Stimulated activated CD8-positive, alpha-beta memory T cell treated with anti-CD3 and anti-CD28 coated beads, Interleukin-15, amount 100 ng/mL, for 48 hours (primary cell): ENCODE data around the gene THEMIS2.
A peak's percentile ranks its signal among the peaks of the same experiment; 100 is the strongest.
"Not testable (repeated sequence)": the region's sequence is repeated elsewhere in the genome, so short reads cannot be mapped to it uniquely, and the experiment has no call there.

ENCODE experiments used
- DNase-seq, 2 donors: peaks; one replicate each; pipeline ENCODE4 v3.0.0-alpha.2; 2020; ENCODE audit warnings: low read depth in 2 of 2

Gene THEMIS2

DNA sequence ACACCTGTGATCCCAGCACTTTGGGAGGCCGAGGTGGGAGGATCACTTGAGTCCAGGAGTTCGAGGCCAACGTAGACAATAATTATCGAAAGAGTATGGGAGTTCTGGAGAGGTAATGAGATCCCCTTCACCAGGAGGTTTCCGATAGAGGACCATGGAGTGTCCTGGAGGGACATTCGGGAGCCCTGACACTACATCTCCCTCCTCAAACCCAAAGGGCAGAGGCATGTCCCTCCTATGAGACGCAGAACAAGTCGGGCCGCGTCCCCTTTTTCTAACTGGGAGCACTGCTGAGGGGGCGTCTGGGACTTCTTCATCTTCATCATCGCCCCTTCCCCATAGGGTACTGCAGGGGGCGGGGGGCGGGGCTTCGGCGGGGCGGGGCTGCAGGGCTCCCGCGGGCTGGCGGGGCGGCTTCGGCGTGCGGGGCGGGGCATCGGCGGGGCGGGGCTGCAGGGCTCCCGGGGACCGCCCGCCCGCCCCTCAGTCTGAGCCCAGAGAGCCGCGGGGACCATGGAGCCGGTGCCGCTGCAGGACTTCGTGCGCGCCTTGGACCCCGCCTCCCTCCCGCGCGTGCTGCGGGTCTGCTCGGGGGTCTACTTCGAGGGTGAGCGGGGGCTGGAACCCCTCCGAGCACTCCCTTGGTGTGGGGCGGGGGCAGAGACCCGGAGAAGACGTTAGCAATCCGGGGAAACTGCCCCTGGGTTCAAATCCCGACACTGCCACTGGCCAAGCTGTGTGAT is at the start of gene THEMIS2:
Gene THEMIS2, plus strand, starts transcription at position 486 of the 743 bp plus-strand sequence. Its CDS starts 28 bp downstream, at position 514.
- DNase-seq, result peak; percentile 67 to 71

GRCh38 chr1:27823784-27824183 is 48.6 kb upstream of the THEMIS2 start:
- DNase-seq, result no peak

- no peak for DNase-seq
Observed at GRCh38 chr1:27824411-27824810, 47.9 kb upstream of the THEMIS2 start.

DNA sequence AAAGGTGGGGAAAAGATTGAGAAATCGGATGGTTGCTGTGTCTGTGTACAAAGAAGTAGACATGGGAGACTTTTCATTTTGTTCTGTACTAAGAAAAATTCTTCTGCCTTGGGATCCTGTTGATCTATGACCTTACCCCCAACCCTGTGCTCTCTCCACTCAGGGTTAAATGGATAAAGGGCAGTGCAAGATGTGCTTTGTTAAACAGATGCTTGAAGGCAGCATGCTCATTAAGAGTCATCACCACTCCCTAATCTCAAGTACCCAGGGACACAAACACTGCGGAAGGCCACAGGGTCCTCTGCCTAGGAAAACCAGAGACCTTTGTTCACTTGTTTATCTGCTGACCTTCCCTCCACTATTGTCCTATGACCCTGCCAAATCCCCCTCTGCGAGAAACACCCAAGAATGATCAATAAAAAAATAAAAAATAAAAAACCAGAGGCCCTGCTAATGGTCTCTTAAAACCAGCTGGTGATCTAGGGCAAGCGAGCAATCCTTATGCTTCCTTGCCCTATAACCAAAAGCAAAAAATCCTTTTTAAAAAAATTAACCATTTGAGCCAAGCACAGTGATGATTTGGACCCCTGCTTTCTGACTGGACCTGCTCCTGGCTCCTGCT is 42.9 kb upstream of the THEMIS2 start:
- DNase-seq, result not testable (repeated sequence)

DNA sequence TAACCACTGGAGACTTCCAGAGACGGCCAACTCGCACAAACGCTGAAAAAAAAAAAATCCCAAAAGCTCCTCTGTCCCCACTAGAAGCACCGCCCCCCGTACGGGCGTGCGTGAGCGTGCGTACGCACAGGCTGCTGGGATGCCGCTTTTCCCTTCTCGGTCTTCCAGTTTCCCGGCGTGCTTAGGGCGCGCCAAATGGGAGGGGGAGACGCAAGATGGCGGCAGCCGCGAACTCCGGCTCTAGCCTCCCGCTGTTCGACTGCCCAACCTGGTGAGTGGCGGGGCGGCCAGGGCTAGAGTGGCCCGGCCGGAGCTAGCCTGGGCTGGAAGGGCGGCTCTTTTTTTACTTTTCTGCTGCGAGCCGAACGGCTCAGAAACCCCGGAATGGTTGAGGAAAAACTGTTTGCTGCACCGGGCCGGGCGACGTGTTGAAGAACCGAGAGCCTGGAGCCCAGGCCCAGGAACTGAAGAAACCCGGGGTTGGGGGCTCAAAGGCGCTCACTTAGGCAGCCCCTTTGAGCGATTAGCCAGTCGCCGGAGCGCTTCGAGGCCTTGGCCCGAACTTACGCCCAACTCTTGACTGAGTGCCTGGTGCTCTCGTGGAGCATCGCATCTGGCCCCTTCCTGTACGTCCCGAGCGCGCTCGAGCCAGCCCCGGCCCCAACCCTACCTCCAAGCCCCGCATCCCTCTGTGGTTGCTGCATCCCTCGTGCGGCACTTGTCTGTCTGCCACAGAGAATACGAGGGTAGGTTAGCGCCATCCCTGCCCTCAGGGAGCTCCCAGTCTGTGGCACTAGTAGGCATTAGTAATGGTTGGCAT is 41.5 kb upstream of the THEMIS2 start, which contains the start of gene PPP1R8:
Gene PPP1R8, plus strand, starts transcription at position 162 of the 820 bp plus-strand sequence. Its CDS starts 54 bp downstream, at position 216.
- DNase-seq, result peak; percentile 87 to 91

DNA sequence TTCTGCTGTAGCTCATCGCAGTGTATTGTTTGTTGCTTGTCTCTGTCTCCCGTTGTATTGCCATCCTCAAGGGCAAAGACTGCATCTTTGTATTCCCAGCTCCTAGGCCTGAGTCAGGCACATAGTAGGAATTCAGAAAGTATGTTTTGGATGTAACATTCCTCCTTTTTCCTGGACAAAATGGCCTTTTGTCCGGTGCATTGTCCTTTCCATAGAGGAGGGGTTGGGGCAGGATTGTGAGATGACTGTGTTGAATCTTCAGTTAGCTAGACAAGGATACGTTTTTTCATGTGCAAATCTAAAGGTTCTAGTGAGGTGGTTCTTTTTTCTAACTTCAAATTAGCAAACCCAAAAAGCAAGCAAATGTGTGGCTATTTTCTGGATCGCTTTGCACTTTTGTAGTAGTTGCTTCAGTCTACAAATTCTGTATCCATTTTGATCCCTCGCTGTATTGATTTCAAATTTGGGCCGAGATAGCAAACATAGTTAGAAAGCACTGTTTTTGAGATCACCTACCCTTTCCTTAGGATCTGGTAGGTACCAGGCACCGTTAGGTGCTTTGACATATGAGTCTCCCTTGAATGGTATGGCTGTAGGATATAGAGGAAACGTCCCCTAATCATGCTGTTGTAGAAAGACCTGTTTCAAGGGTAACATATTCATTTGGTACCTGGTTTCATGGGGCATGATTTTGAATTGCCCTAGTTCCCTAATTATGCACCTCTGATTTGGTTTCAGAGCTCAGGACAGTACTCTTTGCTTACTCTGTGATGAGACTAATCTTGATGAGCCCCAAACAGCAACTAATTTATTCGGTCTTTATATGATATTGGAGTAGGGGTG is 40.6 kb upstream of the THEMIS2 start:
- no peak for DNase-seq

GRCh38 chr1:27832762-27833161 is 39.6 kb upstream of the THEMIS2 start:
- no peak for DNase-seq

DNA sequence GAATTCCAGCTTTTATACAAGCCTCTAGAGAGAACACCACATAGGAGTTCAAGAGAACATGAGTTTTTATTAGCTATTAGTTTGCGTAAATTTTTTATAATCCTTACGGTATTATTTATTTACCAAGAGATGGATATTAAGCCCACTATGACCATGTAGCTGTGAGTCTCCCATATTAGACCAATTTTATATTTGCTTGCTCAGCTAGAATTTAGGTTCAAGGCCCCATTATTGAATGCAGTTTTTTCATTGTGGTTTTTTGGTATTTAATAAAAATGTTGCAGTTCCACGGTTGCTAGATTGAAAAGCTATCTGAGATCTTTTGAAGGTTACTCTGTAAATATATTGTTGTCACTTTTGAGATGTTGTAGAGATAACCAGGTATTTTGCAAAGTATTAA is 38.9 kb upstream of the THEMIS2 start:
- DNase-seq, result no peak

GRCh38 chr1:27835046-27835445 is 37.3 kb upstream of the THEMIS2 start:
- no peak for DNase-seq

DNA sequence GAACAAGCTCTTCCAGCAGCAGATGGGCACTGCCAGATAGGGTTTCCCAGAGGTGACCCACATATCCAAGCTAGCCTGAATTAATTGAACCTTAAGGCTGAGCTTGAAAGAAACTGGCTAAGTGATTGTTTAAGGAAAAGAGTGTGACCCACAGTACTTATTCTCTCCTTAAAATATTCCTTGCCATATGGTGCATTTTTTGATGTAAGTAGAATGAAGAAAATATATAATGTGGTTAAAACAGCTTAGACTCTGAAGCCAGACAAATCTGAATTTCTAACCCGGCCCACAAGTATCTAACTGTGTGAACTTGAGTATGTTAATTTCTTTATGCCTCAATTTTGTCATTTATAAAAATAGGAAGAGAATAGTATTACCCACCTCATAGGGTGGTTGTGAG is 36.8 kb upstream of the THEMIS2 start:
- no peak for DNase-seq

GRCh38 chr1:27849951-27850350 is 22.4 kb upstream of the THEMIS2 start:
- no peak for DNase-seq

GRCh38 chr1:27855085-27855484 is 17.3 kb upstream of the THEMIS2 start:
- DNase-seq, result no peak

- DNase-seq, result no peak
Observed at GRCh38 chr1:27856561-27857343, 15.6 kb upstream of the THEMIS2 start.

DNA sequence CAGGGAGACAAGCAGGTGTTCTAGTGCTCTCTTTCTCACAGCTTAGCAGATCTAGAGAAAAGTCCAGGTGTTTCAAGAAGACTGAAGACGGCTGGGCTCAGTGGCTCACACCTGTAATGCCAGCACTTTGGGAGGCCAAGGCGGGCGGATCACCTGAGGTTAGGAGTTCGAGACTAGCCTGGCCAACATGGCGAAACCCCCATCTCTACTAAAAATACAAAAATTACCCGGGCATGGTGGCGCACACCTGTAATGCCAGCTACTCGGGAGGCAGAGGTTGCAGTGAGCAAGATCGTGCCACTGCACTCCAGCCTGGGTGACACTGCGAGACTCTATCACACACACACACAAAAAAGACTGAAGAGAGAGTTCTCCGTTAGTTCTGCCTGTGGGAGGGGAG is 14.8 kb upstream of the THEMIS2 start:
- DNase-seq, result not testable (repeated sequence)

DNA sequence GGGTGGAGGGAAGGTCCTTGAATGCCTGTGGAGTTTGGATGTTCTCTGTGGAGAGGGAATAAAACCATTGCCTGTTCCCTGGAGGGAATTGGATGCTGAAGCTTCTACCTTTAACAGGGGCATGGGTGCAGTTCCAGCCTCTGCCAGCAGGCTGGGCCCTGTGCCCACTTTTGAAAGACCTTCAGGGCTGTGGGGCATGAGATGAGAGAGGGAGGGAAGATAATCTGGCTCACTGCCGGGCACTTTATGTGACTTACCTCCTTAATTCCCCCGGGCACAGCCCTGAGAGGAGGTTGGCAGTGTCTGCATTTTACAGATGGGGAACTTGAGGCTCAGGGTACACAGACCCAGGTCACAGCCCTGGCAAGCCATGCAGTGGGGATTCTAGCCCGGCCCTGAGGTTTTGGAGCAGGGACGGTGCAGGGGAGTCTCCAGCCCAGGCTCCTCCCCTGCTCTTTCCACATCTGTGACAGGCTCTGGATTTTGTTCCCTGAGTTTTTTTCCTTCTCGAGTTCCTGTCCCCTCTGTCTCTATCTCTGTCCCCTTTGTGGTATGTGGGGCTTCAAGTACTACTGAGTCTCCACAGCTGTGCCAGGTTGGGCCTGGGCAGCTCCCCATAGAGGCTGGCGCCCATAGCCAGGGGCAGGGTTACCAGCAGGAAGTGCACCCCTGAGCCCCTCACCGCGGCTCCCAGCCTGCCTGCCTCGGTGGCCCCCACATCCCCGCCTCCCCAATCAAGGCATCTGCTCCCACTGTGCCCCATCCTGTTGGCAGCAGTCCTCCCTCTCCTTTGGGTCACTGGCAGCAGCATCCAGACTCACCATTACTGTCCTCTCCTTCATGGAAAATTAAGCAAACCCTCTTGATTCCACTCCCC is 14.0 kb upstream of the THEMIS2 start:
- DNase-seq, result peak; percentile 55 to 60

- no peak for DNase-seq
Observed at GRCh38 chr1:27858949-27859576, 13.3 kb upstream of the THEMIS2 start.

DNA sequence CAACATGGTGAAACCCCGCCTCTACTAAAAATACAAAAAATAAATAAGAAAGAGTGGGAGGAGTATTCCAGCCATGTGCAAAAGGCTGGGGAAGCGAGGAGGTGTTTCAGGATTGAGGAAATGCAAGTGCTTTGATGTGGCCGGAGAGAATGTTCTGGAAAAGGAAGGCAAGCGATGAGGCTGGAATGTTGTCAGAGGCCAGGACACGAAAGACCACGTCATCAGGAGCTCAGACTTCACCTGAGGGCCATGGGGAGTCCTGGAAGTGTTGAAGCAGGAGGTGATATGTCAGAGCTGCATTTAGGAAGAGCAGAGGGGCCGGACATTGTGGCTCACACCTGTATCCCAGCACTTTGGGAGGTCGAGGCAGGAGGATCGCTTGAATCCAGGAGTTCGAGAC is 10.9 kb upstream of the THEMIS2 start:
- DNase-seq, result no peak

- no peak for DNase-seq
Observed at GRCh38 chr1:27862004-27862403, 10.3 kb upstream of the THEMIS2 start.
